ENCODE data around the gene TPD52L1.

The TPD52L1 gene

GRCh38 chr6:125183391-125183790 is 29.8 kb downstream of the TPD52L1 start:
- no peak for DNase-seq

- DNase-seq = no peak
Measured at GRCh38 chr6:125188037-125188436, 34.5 kb downstream of the TPD52L1 start.

GRCh38 chr6:125188594-125189203 is 35.1 kb downstream of the TPD52L1 start:
- DNase-seq = no peak

- DNase-seq = no peak
Measured at GRCh38 chr6:125189494-125189893, 35.9 kb downstream of the TPD52L1 start.

- DNase-seq = no peak
Measured at GRCh38 chr6:125190667-125191066, 37.1 kb downstream of the TPD52L1 start.

GRCh38 chr6:125191916-125192609 is 38.5 kb downstream of the TPD52L1 start:
- peak in 5 of 6 experiments; percentile 8 to 56 (median 28) for DNase-seq

- DNase-seq = no peak
Measured at GRCh38 chr6:125192610-125192930, 39.0 kb downstream of the TPD52L1 start.

GRCh38 chr6:125193208-125193607 is 39.6 kb downstream of the TPD52L1 start:
- DNase-seq = no peak

GRCh38 chr6:125194941-125195340 is 41.4 kb downstream of the TPD52L1 start:
- DNase-seq = no peak

GRCh38 chr6:125195526-125195925 is 42.0 kb downstream of the TPD52L1 start:
- DNase-seq = no peak

- DNase-seq = no peak
Measured at GRCh38 chr6:125196613-125197012, 43.0 kb downstream of the TPD52L1 start.

- DNase-seq = no peak
Measured at GRCh38 chr6:125197795-125198269, 44.3 kb downstream of the TPD52L1 start.

GRCh38 chr6:125198398-125198937 is 44.9 kb downstream of the TPD52L1 start:
- DNase-seq = no peak

GRCh38 chr6:125200941-125201340 is 47.4 kb downstream of the TPD52L1 start:
- no peak for DNase-seq

- no peak for DNase-seq
Measured at GRCh38 chr6:125201961-125202729, 48.6 kb downstream of the TPD52L1 start.

- no peak for DNase-seq
Measured at GRCh38 chr6:125203395-125203794, 49.8 kb downstream of the TPD52L1 start.

- no peak for DNase-seq
Measured at GRCh38 chr6:125205931-125206330, 52.4 kb downstream of the TPD52L1 start.

- DNase-seq = no peak
Measured at GRCh38 chr6:125206389-125206788, 52.8 kb downstream of the TPD52L1 start.

- DNase-seq = no peak
Measured at GRCh38 chr6:125207956-125208355, 54.4 kb downstream of the TPD52L1 start.

GRCh38 chr6:125208625-125209249 is 55.2 kb downstream of the TPD52L1 start:
- no peak for DNase-seq

- DNase-seq = no peak
Measured at GRCh38 chr6:125210667-125211066, 57.1 kb downstream of the TPD52L1 start.

- DNase-seq = no peak
Measured at GRCh38 chr6:125211352-125211751, 57.8 kb downstream of the TPD52L1 start.

- DNase-seq = no peak
Measured at GRCh38 chr6:125212377-125212776, 58.8 kb downstream of the TPD52L1 start.
